Measurements from ENCODE around the gene HOPX. TPM values are rescaled to one million over a fixed set of nuclear protein-coding genes. Genes with fewer than 3 reads are reported as not detected.

The HOPX gene
- total RNA-seq, 2 experiments from 2014 or later, result 22.1 to 25.2 TPM

DNA sequence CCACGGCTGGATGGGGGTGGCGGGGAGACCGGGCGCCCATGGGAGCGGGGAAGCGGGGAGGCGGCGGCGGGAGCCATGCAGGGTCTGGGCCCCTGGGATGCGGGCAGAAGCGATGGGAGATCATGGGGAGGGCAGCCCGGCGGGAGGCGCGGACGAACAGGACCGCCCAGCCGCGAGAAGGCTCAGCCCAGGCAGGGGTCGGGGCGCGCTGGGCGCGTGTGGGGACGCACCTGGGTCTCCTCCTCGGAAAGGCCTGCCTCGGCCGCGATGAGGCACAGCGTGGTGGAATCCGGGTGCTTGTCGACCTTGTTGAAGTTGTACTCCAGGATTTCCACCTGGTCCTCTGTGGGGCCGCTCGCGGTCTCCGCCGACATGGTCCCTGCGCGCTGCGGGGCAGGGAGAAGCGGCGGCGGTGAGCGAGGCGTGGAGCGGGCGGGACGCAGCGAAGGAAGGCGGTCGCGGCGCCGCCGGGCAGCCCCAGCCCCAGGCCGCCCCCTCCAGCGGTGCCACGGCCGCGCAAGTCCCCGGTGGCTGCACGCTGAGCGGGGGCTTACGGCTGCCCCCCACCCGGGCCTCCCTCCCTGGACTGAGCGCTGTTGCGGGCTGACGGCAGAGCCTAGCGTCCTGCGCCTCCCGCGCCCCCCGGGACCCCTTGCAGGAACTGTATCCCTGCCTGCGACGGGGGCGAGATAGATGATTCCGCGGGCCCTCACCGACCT is 25.3 kb downstream of the HOPX start:
- ATAC-seq (ENCODE audit: low read depth), result peak; percentile 40
- POLR2A ChIA-PET, result interaction anchor here (1.7 kb wide), 1 partner anchor 269 kb away, joined by 5 read pairs; the partner anchor contains the start of gene AASDH

DNA sequence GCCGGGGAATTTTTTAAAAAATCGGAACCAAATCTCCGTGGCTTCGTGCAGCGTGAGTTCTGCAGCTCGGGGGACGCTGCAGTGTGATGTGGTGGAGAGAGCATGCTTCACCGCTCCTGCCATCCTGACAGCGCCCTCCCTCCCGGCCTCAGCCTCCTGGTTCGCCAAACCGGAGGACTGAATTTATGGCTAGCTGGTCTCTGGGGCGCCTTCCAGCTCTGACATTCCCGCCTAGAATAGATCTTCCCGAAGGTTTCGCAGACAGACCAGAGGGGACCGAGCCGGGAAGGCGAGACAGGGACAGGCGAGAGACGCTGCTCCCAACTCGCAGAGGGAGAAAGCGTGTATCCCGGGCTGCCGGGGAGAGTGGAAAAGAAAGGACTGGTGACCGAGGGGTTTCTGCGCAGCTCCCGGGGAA is 25.9 kb downstream of the HOPX start:
- peak overlapping the region; percentile 88 for H3K4me3 Mint-ChIP-seq
- peaks cover 51% of the 10 kb centered on the region for H3K4me1 Mint-ChIP-seq
- POLR2A ChIA-PET, result interaction anchor here (1.7 kb wide), 1 partner anchor 268 kb away, joined by 5 read pairs; the partner anchor contains the start of gene AASDH
- H3K9me3 Mint-ChIP-seq, result no peaks in the 10 kb centered on the region
- peaks cover 46% of the 10 kb centered on the region for H3K27me3 Mint-ChIP-seq
- DNase-seq, result peak; percentile 42
- peak overlapping the region; percentile 76 for H3K27ac Mint-ChIP-seq
- no peak for ATAC-seq (ENCODE audit: low read depth)
- H3K36me3 Mint-ChIP-seq, result peaks cover 2% of the 10 kb centered on the region

More for the DNA sequence above, 25.3 kb downstream of the HOPX start:
- H3K36me3 Mint-ChIP-seq, result peaks cover 2% of the 10 kb centered on the region
- H3K27ac Mint-ChIP-seq, result peak overlapping the region; percentile 76
- peaks cover 45% of the 10 kb centered on the region for H3K4me1 Mint-ChIP-seq
- peak overlapping the region; percentile 88 for H3K4me3 Mint-ChIP-seq
- DNase-seq, result peak; percentile 64
- H3K9me3 Mint-ChIP-seq, result no peaks in the 10 kb centered on the region
- peaks cover 51% of the 10 kb centered on the region for H3K27me3 Mint-ChIP-seq

DNA sequence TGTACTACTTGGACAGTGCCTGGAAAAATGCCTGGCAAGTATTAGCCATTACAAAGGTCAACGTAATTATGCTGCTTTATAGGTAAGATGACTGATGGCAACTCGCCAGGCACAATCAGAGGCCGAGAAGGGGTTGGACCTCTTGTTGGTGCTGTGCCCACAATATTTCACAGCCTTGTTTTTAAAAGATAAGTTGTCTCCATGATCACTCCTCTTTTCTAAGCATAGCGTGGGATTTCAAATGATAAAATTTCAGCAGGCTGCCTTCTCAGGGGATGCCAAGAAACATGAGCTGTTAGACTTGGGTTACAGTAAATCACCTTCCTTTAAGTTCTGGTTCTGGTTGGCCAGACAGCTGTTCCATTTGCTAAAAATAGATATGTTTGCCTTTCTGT is 26.9 kb downstream of the HOPX start:
- peak overlapping the region; percentile 88 for H3K4me3 Mint-ChIP-seq
- H3K27me3 Mint-ChIP-seq, result peaks cover 37% of the 10 kb centered on the region
- H3K27ac Mint-ChIP-seq, result peak overlapping the region; percentile 13
- H3K36me3 Mint-ChIP-seq, result peaks cover 3% of the 10 kb centered on the region
- ATAC-seq (ENCODE audit: low read depth) (no peak), DNase-seq (no peak)
- no peaks in the 10 kb centered on the region for H3K9me3 Mint-ChIP-seq
- POLR2A ChIA-PET, result interaction anchor here (0.6 to 1.7 kb wide), 2 partner anchors 164 to 267 kb away, joined by 3 to 5 read pairs; partner anchors contain the start of gene AASDH
- H3K4me1 Mint-ChIP-seq, result peaks cover 60% of the 10 kb centered on the region

DNA sequence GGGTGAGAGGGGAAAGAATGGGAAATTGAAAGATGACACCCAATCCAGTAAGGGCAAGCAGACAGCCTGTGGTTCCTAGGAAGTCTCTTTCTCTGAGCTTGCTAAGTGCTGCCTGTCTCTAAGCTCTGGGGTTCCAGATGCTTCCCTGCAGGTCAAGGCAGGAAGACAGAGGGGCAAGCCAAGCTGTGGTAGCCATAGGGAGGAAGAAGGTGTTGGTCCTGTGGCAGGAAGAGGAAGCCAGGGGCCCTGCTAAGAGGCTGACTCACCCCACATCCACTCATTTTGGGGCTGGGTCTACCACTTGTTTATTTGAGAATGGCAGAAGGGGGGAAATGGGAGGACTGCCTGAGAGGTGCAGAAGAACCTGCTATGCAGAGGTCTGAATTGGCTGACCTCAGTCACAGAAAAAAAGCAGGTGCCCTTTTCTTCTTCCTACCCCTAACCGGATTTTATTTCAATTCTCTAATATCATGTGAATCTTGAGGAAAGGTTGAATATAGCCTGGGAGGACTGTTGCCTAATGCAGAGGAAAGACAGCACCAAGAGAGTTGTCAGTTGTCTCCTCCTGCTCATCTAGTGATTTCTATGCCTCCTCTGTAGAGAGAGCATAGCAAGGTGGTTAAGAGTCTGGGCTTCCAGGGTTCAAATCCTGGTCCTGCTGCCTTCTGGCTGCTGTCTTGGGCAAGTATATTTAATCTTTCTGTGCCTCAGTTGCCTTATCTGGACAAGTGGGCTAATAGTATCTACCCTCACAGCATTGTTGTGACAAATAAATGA is 27.4 kb downstream of the HOPX start:
- DNase-seq (peak; percentile 47), ATAC-seq (ENCODE audit: low read depth) (peak; percentile 44)
- Mint-ChIP-seq H3K27ac (peak overlapping the region; percentile 43), H3K36me3 (peaks cover 7% of the 10 kb centered on the region), H3K27me3 (peaks cover 31% of the 10 kb centered on the region), H3K9me3 (peaks cover 3% of the 10 kb centered on the region), H3K4me3 (peak overlapping the region; percentile 39), H3K4me1 (peaks cover 65% of the 10 kb centered on the region)
- POLR2A ChIA-PET, result interaction anchor here (0.8 to 1.7 kb wide), 3 partner anchors 104 to 267 kb away, joined by 3 to 5 read pairs (median 4); partner anchors contain the start of gene AASDH

DNA sequence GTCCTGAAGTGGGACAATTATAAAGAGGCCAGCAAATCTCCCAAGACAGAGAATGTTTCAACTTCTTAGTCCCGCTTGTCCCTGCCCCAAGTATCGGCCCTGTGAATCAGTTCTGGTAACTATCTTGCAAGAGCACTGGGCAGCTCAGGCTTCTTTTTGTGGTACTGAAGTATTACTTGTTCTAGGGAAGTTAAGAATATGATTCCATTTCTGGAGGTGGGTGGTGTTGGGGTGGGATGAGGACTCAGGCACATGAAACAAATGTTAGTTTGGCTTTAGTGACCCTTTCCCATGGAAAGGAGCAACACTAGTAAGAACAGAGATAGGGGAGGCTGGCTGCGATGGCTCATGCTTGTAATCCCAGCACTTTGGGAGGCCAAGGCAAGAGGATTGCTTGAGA is 28.9 kb downstream of the HOPX start:
- ATAC-seq (ENCODE audit: low read depth) (no peak), DNase-seq (no peak)
- Mint-ChIP-seq H3K27me3 (peaks cover 17% of the 10 kb centered on the region), H3K27ac (no peak overlapping the region), H3K36me3 (peaks cover 13% of the 10 kb centered on the region), H3K9me3 (peaks cover 3% of the 10 kb centered on the region), H3K4me3 (no peak overlapping the region), H3K4me1 (peaks cover 72% of the 10 kb centered on the region)
- POLR2A ChIA-PET, result interaction anchor here (1.5 kb wide), 1 partner anchor 265 kb away, joined by 3 read pairs; the partner anchor contains the start of gene AASDH

DNA sequence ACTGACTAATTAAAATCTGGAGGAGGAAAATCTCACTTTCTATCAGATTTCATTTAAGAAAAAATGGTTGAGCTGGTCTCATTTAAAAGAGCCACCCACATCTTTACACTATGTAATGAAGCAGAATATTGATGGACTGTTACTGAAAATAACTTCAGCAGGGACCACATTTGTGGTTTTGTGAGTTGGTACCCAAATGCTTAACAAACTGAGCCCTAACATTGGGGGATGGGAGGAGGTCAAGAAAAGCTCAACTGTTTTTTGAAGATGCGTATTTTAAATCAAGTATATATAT is 30.1 kb downstream of the HOPX start:
- Mint-ChIP-seq H3K9me3 (peaks cover 7% of the 10 kb centered on the region), H3K4me1 (peaks cover 69% of the 10 kb centered on the region), H3K4me3 (no peak overlapping the region), H3K27me3 (peaks cover 6% of the 10 kb centered on the region), H3K27ac (no peak overlapping the region), H3K36me3 (peaks cover 19% of the 10 kb centered on the region)
- no peak for ATAC-seq (ENCODE audit: low read depth)
- POLR2A ChIA-PET, result interaction anchor here (0.8 to 1.1 kb wide), 2 partner anchors 256 to 327 kb away, joined by 3 read pairs; partner anchors contain the start of gene REST
- DNase-seq, result no peak

DNA sequence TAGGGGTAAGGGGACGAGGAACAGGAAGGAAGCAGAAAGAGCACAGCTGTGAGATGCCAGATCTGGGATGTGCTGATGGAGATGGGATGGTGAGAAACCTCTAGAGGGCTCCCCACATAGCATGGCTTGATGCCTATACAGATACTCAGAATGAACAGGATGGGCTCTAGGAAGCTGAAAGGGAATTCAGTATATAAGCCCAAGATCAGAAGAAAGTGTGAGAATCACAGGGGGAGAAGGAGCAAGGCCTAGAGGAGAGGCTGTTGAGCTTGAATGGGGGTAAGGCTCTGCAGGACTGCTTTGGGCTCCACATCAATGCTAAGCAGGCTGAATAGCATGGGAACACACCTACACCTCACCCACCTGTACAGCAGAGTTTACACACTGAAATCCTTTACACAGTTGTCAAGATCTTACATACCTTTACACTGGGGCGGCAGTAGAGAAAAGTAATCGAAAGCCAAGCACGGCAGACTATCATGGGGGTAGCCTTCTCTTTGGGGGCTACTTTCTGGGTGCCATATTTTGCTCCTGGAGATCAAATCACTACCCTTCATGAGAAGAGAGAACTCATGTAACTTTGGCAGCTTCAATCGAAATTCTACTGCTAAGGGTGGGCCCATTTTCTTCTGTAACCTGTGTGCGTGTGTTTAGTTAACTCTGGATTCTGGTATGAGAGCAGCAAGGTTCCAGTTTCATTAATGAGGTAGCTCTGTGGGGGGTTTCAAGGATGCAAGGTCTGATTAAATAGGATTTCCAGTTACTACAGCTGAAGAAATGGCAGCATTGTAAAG is 30.6 kb downstream of the HOPX start:
- POLR2A ChIA-PET, result interaction anchor here (0.8 to 1.1 kb wide), 2 partner anchors 257 to 328 kb away, joined by 3 read pairs; partner anchors contain the start of gene REST
- peaks cover 6% of the 10 kb centered on the region for H3K27me3 Mint-ChIP-seq
- DNase-seq (no peak), ATAC-seq (ENCODE audit: low read depth) (no peak)
- H3K4me3 Mint-ChIP-seq, result no peak overlapping the region
- H3K9me3 Mint-ChIP-seq, result peaks cover 9% of the 10 kb centered on the region
- peaks cover 22% of the 10 kb centered on the region for H3K36me3 Mint-ChIP-seq
- peaks cover 71% of the 10 kb centered on the region for H3K4me1 Mint-ChIP-seq
- H3K27ac Mint-ChIP-seq, result peak overlapping the region; percentile 56

DNA sequence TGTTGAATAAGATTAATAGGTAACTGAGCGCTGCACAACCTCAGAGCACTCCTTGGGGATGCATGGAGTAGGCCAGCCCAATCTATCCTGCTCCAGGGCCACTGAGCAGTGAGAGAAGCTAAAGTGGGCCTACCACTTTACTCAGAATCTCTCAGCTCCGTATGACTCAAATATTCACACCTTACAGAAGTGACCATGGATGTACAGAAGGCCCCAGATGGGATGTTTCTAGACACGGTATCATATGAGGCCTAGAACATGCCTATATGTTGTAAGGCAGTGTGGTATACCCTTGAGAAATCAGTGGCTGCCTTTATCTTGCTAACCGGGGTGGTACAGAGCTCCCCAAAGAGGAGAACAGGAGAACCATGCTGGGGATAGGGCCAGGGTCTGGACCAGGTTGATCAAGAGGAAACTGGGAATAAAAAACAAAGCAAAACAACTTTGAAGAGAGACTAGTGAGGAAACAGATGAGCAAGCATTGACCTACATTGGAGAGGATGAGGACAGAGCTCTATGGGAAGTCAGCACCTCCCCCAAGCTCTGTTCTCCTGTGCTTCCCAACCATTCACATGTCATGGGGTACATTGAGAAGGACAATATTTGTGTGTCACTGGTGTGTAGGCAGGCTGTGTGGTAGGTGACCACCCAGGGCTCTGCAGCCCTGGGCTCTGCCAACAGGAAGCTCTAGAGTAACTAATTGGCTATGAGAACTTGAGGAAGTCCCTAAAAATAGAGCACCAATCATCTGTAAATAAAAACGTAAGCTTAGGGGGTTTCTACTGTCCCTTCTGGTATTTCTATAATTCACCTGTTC is 31.4 kb downstream of the HOPX start:
- ATAC-seq (ENCODE audit: low read depth), result no peak
- Mint-ChIP-seq H3K4me3 (no peak overlapping the region), H3K9me3 (peaks cover 9% of the 10 kb centered on the region)

DNA sequence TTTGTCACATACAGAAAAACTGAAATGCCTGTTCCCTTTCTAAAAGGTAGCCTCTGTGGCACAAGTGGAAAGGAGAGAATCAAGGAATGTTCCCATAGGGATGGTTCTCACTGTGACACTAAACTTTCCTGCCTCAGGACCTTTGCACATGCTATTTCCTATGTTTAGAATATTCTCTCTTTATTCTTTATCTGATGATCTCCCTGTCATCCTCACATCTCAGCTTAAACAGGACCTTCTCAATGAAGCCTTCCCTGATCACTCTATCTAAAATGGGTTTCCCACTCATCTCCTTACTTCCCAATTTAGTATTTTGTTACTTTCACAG is 32.3 kb downstream of the HOPX start:
- ATAC-seq (ENCODE audit: low read depth) (no peak), DNase-seq (no peak)
- H3K9me3 Mint-ChIP-seq, result peaks cover 9% of the 10 kb centered on the region
- H3K27ac Mint-ChIP-seq, result peak overlapping the region; percentile 11
- peaks cover 22% of the 10 kb centered on the region for H3K36me3 Mint-ChIP-seq
- POLR2A ChIA-PET, result no interaction called here
- H3K4me3 Mint-ChIP-seq, result no peak overlapping the region
- peaks cover 55% of the 10 kb centered on the region for H3K4me1 Mint-ChIP-seq
- H3K27me3 Mint-ChIP-seq, result no peaks in the 10 kb centered on the region

More for the DNA sequence above, 31.4 kb downstream of the HOPX start:
- peaks cover 64% of the 10 kb centered on the region for H3K4me1 Mint-ChIP-seq
- DNase-seq, result no peak
- POLR2A ChIA-PET, result interaction anchor here (1.1 kb wide), 1 partner anchor 258 kb away, joined by 3 read pairs; the partner anchor contains the start of gene REST
- peak overlapping the region; percentile 30 for H3K27ac Mint-ChIP-seq
- H3K27me3 Mint-ChIP-seq, result no peaks in the 10 kb centered on the region
- H3K36me3 Mint-ChIP-seq, result peaks cover 22% of the 10 kb centered on the region

DNA sequence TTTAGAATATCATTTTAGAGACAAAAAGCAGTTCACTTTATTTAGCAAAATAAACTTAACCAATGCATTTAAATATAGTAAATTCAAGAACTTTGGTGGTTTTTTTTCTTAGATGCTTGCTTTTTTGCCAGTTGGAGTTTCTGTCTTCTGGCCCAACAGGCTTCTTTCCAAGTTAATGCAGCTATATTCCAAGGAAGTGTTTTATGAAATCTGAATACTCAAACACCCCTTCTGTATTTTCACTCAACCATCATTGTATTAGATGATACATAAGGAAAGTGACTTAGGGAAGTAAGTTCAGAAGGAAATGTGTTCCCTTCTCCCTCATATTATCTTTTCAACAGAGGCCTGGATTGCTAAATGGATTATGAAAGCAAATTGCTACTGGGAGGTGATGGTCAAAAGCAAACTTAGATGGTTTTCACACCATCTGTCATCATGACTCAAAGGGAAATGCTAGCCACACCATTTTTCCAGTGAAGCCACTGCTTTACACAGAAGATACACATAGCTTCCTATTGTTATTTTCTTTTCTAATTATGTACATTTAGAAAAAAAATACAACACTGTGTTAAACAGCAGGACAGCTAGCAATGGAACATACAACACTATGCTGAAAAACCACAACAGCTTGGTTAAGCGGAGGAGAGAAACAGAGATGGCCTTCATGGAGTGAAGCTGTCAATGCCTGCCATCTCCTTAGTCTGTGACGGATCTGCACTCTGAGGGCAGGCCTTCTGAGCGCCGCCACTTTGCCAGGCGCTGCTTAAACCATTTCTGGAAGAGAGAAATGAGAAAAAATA is 32.9 kb downstream of the HOPX start:
- H3K27ac Mint-ChIP-seq, result no peak overlapping the region
- DNase-seq (no peak), ATAC-seq (ENCODE audit: low read depth) (peak; percentile 27)
- peaks cover 9% of the 10 kb centered on the region for H3K9me3 Mint-ChIP-seq
- H3K4me1 Mint-ChIP-seq, result peaks cover 50% of the 10 kb centered on the region
- POLR2A ChIA-PET, result interaction anchor here (0.9 to 1.1 kb wide), 2 partner anchors 21 to 213 kb away, joined by 3 read pairs; partner anchors contain the start of genes PAICS and PPAT
- H3K36me3 Mint-ChIP-seq, result peaks cover 22% of the 10 kb centered on the region
- H3K4me3 Mint-ChIP-seq, result peak overlapping the region; percentile 3
- H3K27me3 Mint-ChIP-seq, result no peaks in the 10 kb centered on the region

DNA sequence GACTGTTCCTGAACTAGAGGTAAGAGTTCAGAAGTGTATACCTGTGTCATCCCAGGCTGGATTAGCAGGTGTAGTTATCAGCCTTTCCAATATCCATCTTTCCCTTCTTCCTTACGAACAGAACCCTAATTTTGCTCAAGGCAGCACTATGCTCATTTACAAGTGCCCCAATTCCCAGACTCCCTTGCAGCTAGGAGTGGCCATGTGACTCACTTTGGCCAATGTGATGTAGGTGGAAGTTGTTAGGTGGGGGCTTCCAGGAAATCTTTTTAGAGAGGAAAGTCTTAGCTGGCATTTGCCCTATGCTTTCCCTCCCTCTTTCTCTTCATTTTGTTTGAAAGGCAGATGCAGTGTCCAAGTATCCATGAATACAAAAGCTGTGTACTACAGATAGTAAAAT is 34.8 kb downstream of the HOPX start:
- Mint-ChIP-seq H3K4me1 (peaks cover 37% of the 10 kb centered on the region), H3K9me3 (peaks cover 9% of the 10 kb centered on the region), H3K36me3 (peaks cover 20% of the 10 kb centered on the region), H3K27me3 (no peaks in the 10 kb centered on the region), H3K4me3 (no peak overlapping the region), H3K27ac (no peak overlapping the region)
- POLR2A ChIA-PET, result no interaction called here
- ATAC-seq (ENCODE audit: low read depth) (no peak), DNase-seq (no peak)

DNA sequence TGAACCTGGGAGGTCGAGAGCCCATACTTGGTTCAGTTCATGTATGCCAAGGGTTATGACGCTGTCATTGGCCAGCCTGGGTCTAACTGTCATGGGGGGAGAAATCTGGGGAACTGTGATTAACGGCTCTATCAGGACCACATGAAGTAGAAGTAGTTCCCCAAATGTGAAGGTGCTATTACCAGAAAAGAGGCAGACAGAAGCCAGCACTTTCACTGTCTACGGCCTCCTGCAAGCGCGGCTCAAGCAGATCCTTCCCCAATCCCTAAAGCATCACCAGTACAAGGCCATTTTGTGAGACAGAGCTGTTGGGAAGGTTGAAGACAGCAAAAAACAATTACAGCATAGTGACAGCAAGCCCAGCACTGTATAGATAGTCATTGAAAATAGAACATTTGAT is 37.5 kb downstream of the HOPX start:
- no peak overlapping the region for H3K4me3 Mint-ChIP-seq
- ATAC-seq (ENCODE audit: low read depth) (no peak), DNase-seq (no peak)
- peaks cover 15% of the 10 kb centered on the region for H3K36me3 Mint-ChIP-seq
- peaks cover 14% of the 10 kb centered on the region for H3K4me1 Mint-ChIP-seq
- peaks cover 6% of the 10 kb centered on the region for H3K9me3 Mint-ChIP-seq
- H3K27ac Mint-ChIP-seq, result no peak overlapping the region
- no peaks in the 10 kb centered on the region for H3K27me3 Mint-ChIP-seq
- POLR2A ChIA-PET, result no interaction called here
